Ovary (tissue), 9 donors: ENCODE data around the gene IL1RAPL1. TPM values are rescaled to one million over a fixed set of nuclear protein-coding genes. Genes with fewer than 3 reads are reported as not detected.
"Not testable (repeated sequence)": the region's sequence is repeated elsewhere in the genome, so short reads cannot be mapped to it uniquely, and the experiment has no call there.

Experiments used
- DNase-seq, 5 donors: peaks; one replicate each; pipeline ENCODE4 v3.0.0-alpha.2; 2019 to 2020
- H3K27ac ChIP-seq, 2 donors: fragments of 200-600 bp; one replicate each; pipeline versions ENCODE4 v1.5.1 to v1.8.0; 2019 to 2022
- H3K27me3 ChIP-seq: fragments of 200-600 bp; one replicate; pipeline ENCODE4 v1.8.0; 2022
- H3K36me3 ChIP-seq: fragments of 200-600 bp; sonication (generic); one replicate; pipeline ENCODE4 v1.5.1; 2019
- H3K4me1 ChIP-seq: one replicate; pipeline ENCODE4 v1.8.1; 2013; ENCODE audit warnings: mild to moderate bottlenecking, moderate library complexity; ENCODE audit not compliant: insufficient read depth
- H3K4me3 ChIP-seq: fragments of 200-600 bp; sonication (generic); one replicate; pipeline ENCODE4 v1.5.1; 2017
- H3K9me3 ChIP-seq, 2 donors: fragments of 200-600 bp in 1 of 2; sonication (generic) in 1 of 2; one replicate each; pipeline versions ENCODE4 v1.5.1 to v1.8.1; 2013 to 2019; ENCODE audit warnings: mild to moderate bottlenecking in 1 of 2, moderate library complexity in 1 of 2
- EP300 ChIP-seq: sonication (generic); formaldehyde crosslinking; IDR thresholded peaks from one replicate; pipeline ENCODE4 v1.6.1; 2017; ENCODE audit warnings: antibody characterized with exemption
- POLR2A ChIP-seq: fragments of 450-650 bp; IDR thresholded peaks from one replicate; pipeline ENCODE4 v1.6.1; 2017; ENCODE audit warnings: antibody characterized with exemption, mild to moderate bottlenecking, moderate library complexity
- WGBS, 3 donors: extraction: QIAGEN DNeasy Blood & Tissue Kit in 1 of 3; methylation state at CpG; one replicate each; pipeline versions ENCODE4 v1.1.5 to v1.1.7; 2013 to 2017; 5-methylcytosine and 5-hydroxymethylcytosine counted together
- intact Hi-C, 4 donors: fragments of 100-400 bp; cut with DNase I; formaldehyde crosslinking; loops; one replicate each; pipeline versions ENCODE4 v1.11.0 to v1.15.1; 2022 to 2023
- polyA plus RNA-seq, 2 donors: library from polyadenylated mRNA; stranded (reverse); fragments of 200-250 nt in 1 of 2; fragments of 350-450 nt in 1 of 2; fragmentation: Illumina TruSeq in 1 of 2; extraction: RNeasy Lipid Tissue Mini Kit (QIAGEN cat#74804) in 1 of 2; gene quantifications; one replicate each; pipeline ENCODE4 v1.2.3, GENCODE V29; 2013 to 2014
- total RNA-seq, 7 donors: library from RNA; depleted of rRNA in 2 of 7; stranded (reverse); fragments of >200 nt in 2 of 7; fragmentation: NEBNext Ultra II Directional in 3 of 7; extraction: Animal tissue kit (Norgen Biotek cat#: 25700) in 3 of 7; gene quantifications; one replicate each; pipeline versions ENCODE4 v1.1.0 to v1.2.4, GENCODE V29; 2016 to 2023
- TF ChIP-seq, protein P1 (sequence below), 3 donors: fragments of 450-650 bp in 2 of 3; fragments of 200-600 bp in 1 of 3; IDR thresholded peaks; one replicate each; pipeline versions ENCODE4 v1.5.1 to v1.8.0; 2016 to 2022; ENCODE audit warnings: antibody characterized with exemption in 3 of 3, mild to moderate bottlenecking in 1 of 3
- donor health status: DM: no; HTN: no; CAD: no; lungs with moderate emphysema.
- donor health status: DM: no; HTN: no; CAD: no.
- donor health status: Bipolar disorder and iron deficiency.
- donor health status: DM: yes; HTN: yes; CAD: no.
- donor health status: DM: no; HTN: no; CAD: no.
- donor health status: DM: yes; HTN: yes; CAD: no.

IL1RAPL1 gene
- total and polyA plus RNA-seq, 9 donors, result 0.23 to 1.3 (median 0.61) TPM

DNA sequence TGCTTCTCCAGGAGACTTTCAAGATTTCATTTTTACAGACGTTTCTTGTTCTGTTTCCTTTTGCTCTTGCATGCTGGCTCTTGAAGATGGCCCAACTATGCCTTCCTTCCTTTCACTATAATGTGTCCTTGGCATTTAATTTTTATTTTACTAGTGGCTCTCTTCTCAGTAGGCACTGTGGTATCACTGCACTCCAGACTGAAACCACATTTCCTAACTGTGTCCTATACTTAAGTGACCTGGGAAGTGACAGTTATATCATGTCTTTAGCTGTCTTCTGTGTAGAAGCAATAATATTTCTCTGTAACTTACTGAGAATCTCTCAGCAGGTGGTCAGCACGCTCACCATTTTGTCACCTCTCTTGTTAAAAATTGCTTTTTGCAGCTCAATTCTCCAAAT lies 168.9 kb downstream of the IL1RAPL1 start:
- Histone ChIP-seq H3K9me3 (no peaks in the 10 kb centered on the region), H3K4me1 (no peaks in the 10 kb centered on the region), H3K27me3 (no peaks in the 10 kb centered on the region), H3K36me3 (no peaks in the 10 kb centered on the region), H3K4me3 (no peak overlapping the region), H3K27ac (no peak overlapping the region)
- 44 to 59% (median 51%) methylated on average over 2 of the region's 2 CpGs for WGBS, 3 donors
- TF ChIP-seq EP300, result no peak
- TF ChIP-seq POLR2A, result no peak
- TF ChIP-seq, protein P1, sequence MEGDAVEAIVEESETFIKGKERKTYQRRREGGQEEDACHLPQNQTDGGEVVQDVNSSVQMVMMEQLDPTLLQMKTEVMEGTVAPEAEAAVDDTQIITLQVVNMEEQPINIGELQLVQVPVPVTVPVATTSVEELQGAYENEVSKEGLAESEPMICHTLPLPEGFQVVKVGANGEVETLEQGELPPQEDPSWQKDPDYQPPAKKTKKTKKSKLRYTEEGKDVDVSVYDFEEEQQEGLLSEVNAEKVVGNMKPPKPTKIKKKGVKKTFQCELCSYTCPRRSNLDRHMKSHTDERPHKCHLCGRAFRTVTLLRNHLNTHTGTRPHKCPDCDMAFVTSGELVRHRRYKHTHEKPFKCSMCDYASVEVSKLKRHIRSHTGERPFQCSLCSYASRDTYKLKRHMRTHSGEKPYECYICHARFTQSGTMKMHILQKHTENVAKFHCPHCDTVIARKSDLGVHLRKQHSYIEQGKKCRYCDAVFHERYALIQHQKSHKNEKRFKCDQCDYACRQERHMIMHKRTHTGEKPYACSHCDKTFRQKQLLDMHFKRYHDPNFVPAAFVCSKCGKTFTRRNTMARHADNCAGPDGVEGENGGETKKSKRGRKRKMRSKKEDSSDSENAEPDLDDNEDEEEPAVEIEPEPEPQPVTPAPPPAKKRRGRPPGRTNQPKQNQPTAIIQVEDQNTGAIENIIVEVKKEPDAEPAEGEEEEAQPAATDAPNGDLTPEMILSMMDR (IDR thresholded peaks at IDR 0.05), result no peak
- DNase-seq, result no peak
- intact Hi-C loops, result no loop called here

DNA sequence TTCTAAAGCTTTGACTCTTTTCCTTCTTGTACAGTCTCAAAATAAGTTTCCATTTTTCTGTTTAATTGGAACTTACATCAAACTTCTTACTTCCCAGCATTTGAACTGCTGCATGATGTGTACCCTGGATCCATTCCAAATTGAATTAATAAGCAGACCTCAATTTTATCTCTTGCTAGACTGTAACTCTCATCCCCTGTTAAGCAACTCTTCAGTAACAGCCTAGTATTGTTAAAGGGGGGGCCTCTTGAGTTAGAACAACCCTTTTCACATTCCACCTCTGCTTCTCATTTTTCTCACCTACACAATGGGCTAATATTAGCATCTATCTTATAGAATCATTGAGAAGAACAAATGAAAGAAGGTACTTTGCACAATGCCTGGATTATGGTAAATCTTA lies 169.4 kb downstream of the IL1RAPL1 start:
- Histone ChIP-seq H3K27me3 (no peaks in the 10 kb centered on the region), H3K4me1 (no peaks in the 10 kb centered on the region), H3K36me3 (no peaks in the 10 kb centered on the region), H3K27ac (no peak overlapping the region), H3K9me3 (no peaks in the 10 kb centered on the region), H3K4me3 (no peak overlapping the region)
- no peak for DNase-seq
- intact Hi-C loops, result no loop called here
- TF ChIP-seq, protein P1 (IDR thresholded peaks at IDR 0.05), result no peak
- no peak for TF ChIP-seq POLR2A

DNA sequence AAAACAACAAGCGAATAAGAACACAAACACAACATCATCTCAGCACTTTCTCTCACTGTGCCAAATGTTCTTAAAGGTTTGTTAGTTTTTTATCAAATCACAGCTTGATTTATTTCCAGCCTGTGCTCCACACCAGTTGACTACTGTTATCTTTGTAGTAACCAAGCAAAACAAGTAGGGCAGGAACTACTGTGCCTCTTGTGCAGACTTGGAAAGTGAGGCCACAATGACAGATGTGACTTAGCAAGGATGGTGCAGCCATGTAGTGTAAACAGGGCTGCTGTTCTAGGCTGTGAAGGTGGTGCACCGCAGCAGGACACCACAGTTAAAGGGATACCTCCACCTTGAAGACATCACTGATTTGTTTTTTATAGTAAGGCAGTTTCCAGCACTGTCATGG lies 170.0 kb downstream of the IL1RAPL1 start:
- 62 to 80% (median 68%) methylated on average over 2 of the region's 2 CpGs for WGBS, 3 donors
- intact Hi-C loops, result no loop called here
- Histone ChIP-seq H3K27me3 (no peaks in the 10 kb centered on the region), H3K4me1 (no peaks in the 10 kb centered on the region), H3K36me3 (no peaks in the 10 kb centered on the region), H3K27ac (no peak overlapping the region), H3K9me3 (no peaks in the 10 kb centered on the region), H3K4me3 (no peak overlapping the region)
- no peak for DNase-seq
- TF ChIP-seq POLR2A (no peak), EP300 (no peak)
- TF ChIP-seq, protein P1 (IDR thresholded peaks at IDR 0.05), result no peak

DNA sequence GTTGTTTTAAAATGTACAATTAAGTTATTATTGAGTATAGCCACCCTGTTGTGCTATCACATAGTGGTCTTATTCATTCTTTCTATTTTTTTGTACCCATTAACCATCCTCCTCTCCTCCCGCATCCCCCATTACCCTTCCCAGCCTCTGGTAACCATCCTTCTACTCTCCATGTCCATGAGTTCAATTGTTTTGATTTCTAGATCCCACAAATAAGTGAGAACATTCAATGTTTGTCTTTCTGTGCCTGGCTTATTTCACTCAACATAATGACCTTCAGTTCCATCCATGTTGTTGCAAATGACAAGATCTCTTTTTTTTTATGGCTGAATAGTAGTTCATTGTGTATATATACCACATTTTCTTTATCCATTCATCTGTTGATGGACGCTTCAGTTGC lies 179.3 kb downstream of the IL1RAPL1 start:
- 69 to 83% (median 70%) methylated on average over 2 of the region's 2 CpGs for WGBS, 3 donors
- H3K4me1 ChIP-seq, H3K9me3 ChIP-seq, H3K4me3 ChIP-seq, H3K27me3 ChIP-seq, DNase-seq, H3K36me3 ChIP-seq, H3K27ac ChIP-seq, intact Hi-C loops: not testable (repeated sequence)

DNA sequence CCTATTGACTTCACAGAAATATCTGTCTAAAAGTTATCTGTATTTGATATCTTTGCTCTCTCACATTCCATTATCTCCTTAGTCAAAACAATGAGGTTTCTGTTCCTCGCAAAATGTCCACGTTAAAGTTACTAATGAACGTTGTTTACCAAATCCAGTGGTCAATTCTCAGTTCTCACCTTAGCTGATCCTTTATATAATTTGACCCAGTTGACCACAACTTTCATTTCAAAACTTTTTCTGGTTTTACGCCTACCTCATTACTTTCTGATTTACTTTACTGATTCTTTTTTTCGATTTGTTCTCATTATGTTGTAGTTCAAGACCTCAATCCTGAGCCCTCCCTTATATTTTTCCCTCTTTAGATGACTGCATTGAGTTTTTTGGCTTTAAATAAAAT lies 186.6 kb downstream of the IL1RAPL1 start:
- DNase-seq, result no peak
- intact Hi-C loops, result no loop called here
- H3K36me3 ChIP-seq, result no peaks in the 10 kb centered on the region
- no peak overlapping the region for H3K4me3 ChIP-seq
- H3K27me3 ChIP-seq, result no peaks in the 10 kb centered on the region
- 81 to 86% (median 83%) methylated on average over 5 of the region's 5 CpGs for WGBS, 3 donors
- H3K27ac ChIP-seq, result no peak overlapping the region
- no peaks in the 10 kb centered on the region for H3K9me3 ChIP-seq
- no peak for TF ChIP-seq POLR2A
- TF ChIP-seq, protein P1 (IDR thresholded peaks at IDR 0.05), result no peak
- TF ChIP-seq EP300, result no peak
- no peaks in the 10 kb centered on the region for H3K4me1 ChIP-seq
